Suppressor macrophage treated with lipopolysaccharide for 1 hour (primary cell): ENCODE data around the gene GRM5.
"Not testable (repeated sequence)": the region's sequence is repeated elsewhere in the genome, so short reads cannot be mapped to it uniquely, and the experiment has no call there.

Experiments
- DNase-seq, 3 donors: peaks; one replicate each; pipeline ENCODE4 v3.0.0-alpha.2; 2020 to 2022

The GRM5 gene

DNA sequence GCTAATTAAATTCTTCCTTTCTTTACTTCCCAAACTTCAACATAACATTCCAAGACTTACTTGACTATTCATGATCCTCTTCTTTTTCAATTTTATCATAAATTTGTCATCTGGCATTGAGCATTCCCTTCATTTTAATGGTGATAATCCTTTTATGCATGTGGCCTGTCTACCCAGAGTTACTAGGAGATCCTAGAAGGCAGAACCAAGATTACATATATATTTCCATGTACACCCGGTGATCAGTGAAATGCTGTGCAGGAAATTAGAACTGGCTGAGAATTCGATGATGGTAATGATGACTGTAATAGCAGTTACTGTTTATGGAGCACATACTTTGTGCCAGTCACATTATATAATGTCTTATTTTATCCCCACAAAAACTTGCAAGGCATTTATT lies 104.2 kb downstream of the GRM5 start:
- DNase-seq = not testable (repeated sequence)

DNA sequence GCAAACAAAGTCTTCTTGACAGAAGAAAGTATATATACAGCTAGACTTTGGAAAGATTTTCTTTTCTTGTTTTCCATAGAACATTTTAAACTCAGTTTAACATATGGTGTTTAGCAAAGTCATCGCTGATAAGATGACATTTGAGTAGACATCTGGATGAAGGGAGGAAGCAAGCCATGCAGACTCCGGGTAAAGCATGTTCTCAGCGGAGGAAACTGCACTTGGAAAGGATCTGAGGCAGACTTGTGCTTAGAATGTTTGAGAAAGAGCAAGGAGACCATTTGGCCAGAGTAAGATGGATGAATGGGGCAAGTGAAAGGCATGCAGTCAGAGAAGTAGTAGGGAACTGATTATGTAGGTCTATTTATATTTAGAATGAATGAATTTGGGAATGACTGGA lies 105.9 kb downstream of the GRM5 start:
- not testable (repeated sequence) for DNase-seq

DNA sequence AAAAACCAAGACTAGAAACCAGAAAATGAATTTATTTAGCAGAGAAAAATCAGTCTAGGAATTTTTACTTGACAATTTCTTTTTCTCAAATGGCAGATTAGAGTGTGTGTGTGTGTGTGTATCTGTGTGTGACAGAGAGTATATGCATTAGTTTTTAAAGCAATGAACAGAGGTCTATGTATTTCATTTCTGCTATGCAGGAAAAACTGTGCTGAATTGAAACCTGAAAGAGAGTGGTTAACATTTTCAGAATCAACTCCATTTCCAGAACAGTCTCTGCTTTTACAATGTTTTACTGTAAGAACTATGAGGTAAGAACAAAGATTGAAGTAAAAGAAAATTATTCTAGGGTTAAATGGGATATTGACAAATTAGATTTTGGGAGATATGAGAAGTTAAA lies 114.8 kb downstream of the GRM5 start:
- no peak for DNase-seq

DNA sequence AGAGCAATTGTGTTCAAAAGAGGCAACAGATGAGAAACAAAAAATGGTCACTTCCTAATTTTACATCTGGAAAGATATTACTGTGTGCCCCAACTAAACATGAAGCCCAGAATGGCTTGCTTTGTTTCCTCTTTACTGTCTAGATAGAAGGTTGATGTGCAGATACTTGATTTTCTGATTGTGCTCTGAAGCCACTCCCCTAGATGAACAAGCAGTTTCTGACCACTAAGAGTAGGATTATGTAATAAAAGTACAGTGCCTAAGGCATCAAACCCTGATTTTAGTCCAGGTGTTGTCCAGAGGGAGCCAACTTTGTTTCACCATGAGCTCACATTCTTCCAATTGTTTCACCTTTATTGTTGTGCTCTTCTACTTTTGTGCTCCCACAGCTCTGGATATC lies 116.9 kb downstream of the GRM5 start:
- not testable (repeated sequence) for DNase-seq

DNA sequence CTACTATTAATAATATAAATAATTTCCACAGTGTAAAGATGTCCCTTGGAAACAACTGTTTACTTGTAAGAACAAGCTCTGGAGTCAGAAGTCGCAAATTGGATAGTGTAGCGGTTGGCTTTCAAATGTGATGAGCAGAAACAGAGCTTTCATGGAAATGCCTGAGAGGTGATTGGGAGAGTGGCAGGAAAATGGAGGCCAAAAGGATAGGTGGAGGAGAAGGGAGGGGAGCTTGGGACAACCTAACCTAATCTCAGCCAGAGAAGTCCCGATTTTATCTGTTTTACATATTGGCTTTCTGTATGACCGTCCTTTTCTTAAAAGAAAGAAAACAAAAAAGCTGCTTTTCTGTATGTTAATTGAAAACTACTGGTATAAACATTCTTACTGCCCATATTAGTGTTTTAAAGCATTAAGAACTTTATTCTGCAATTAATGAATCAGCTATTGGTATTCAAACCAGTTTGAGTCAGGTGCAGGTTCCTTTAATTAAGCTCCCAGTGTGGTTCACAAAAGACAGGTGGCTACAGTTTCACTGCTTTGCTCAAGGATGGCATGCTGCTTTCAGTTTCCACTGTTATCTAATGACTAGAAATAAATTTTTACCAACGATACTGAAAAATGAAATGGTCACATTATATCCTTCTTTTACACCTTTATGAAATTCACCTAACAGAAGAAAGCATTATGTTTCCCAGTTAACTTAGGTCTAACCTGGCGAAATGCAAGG lies 117.8 kb downstream of the GRM5 start:
- DNase-seq = not testable (repeated sequence)

DNA sequence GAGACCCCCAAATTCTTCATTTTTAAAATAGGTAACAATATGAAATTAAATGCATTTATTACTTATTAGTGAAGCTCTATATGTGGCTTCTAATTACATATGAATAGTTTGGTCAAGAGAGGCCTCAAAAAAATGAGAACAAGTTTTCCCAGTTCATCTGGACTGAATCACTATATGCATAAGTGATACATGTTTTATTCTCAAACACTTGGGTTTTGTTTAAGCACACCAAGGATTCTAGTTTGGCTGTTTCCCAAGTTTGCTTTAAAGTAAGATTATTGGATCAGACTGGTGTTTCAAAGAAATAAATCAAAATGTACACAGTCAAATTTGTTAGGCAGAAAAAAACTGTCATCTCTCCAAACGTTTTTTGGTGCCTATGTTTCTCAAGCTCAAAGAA lies 136.1 kb downstream of the GRM5 start:
- DNase-seq = not testable (repeated sequence)

DNA sequence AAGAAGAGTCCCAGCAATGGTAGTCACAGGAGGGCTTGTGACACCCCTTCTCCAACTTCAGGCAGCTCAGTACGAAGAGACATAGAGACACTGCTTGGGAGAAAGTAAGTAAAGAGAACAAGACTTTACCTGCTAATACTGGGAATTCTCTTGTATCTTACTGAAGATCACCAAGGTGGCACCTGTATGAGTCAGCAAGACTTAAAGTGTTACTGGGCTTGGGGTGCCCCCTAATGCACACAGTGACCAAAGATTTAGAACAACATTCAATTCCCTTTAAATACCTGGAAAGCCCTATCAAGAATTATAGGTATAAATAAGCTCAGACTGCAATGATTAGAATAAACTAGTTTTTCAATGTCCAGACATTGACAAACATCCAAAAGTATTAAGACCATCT lies 148.7 kb downstream of the GRM5 start:
- DNase-seq = not testable (repeated sequence)

DNA sequence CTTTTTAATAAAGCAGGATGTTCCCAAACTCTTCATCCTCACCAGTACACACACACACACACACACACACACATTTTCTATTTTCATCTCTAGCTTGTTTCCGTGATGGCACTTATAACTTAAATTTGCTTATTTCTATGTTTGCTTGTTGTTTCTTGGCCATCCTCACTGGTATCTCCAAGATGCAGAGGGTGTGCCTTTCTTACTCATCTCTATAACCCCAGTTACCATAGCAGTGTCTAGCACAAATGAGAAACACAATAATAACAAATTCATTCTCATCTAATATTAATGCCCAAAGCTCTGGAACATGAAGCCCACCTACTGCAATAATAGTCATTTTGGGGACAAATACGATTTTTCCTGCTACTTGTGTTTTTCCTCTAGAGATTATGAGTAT lies 156.3 kb downstream of the GRM5 start:
- no peak for DNase-seq

DNA sequence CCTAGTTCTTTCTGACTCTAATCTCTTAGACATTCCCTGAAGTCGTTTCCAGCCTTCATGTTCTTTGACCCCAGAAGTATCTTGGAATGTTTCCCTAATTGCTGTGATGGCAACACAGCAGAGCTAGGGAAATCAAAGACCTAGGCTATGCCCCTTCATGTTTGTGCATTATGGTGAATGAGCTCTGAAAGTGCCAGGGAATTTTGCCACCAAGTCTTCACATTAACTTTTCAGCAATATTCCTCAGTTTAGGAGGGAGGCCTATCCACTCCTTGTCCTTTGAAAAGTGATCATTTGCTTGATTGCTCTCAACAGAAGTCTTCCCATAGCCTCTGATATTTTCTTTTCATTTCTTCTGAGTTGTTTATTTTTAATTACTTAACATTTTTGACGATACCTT lies 164.3 kb downstream of the GRM5 start:
- DNase-seq = not testable (repeated sequence)

DNA sequence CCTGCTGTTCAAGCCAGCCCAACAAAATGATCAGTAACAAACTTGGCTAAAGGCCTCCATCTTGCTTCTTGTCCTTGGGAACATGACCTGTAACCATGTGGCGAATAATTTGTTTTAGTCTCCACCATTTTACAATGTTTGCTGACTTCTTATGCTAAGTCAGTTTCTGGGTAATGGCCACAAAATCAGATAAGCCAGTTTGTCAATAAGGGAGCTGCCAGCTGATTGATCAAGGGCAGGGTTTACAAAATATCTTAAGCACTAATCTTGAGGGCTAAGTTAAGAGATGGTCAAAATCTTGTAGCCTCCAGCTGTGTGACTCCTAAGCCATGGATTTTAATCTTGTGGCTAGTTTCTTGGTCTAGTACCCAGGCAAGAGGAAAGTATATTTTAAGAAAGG lies 176.9 kb downstream of the GRM5 start:
- not testable (repeated sequence) for DNase-seq

DNA sequence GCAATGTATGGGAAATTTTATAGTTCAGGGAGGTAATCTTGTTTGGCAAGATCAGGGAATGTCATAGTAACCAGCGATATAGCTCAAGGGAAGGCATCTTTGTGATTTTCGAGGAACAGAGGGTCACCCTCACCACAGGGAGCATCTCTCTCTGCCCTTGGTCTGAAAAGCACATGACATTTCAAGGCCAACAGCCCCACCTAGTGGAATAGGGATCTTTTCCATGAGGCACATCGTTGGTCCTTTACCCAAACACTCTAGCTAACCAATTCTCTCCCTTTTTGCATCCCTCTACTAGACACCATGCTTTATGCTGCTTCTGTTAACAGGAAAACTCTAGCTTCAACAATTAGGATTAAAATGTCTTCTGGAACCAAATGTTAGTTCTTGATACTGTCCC lies 179.0 kb downstream of the GRM5 start:
- no peak for DNase-seq

DNA sequence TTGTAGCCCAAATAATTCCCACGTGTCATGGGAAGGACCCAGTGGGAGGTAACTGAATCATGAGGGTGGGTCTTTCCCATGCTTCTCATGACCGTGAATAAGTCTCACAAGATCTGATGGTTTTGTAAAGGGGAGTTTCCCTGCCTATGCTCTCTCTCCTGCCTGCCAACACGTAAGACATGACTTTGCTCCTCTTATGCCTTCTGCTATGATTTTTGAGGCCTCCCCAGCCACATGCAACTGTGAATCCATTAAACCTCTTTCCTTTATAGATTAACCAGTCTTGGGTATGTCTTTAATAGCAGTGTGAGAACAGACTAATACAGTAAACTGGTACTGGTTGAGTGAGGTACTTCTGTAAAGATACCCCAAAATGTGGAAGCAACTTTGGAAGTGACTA lies 183.0 kb downstream of the GRM5 start:
- not testable (repeated sequence) for DNase-seq

DNA sequence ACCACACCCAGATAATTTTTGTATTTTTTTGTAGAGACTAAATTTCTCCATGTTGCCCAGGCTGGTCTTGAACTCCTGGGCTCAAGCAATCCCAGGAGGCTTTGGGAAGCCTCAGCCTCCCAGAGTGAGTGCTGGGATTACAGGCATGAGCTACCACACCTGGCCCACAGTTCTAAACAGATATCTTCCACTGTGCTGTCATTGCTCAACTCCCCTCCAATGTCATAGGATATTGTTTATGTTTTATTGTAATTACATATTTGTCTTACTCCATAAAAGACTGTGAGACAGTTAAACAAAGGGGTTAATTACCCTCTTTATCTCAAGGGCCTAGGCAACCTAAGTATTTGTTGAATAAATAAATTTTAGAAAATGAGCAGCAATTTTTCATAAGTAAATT lies 204.2 kb downstream of the GRM5 start:
- DNase-seq = no peak

DNA sequence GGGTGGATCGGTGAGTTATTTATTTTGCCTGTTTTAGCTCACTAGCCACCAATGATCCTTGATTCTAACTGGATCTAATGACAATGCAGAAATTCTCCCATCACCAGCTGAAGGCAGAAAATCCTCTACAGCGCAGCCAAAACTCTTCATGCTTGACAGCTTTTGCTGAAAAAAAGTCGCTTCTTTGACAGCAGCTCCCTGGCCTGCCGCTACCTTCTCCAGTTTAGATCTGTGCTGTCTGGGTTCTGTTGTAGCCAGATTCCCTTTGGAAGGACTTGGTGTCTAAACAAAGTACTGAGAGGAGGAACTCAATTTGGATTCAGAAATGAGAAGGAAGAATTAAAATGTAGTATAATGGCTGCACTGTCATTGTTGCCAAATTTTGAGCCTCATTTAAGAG lies 205.4 kb downstream of the GRM5 start:
- not testable (repeated sequence) for DNase-seq

DNA sequence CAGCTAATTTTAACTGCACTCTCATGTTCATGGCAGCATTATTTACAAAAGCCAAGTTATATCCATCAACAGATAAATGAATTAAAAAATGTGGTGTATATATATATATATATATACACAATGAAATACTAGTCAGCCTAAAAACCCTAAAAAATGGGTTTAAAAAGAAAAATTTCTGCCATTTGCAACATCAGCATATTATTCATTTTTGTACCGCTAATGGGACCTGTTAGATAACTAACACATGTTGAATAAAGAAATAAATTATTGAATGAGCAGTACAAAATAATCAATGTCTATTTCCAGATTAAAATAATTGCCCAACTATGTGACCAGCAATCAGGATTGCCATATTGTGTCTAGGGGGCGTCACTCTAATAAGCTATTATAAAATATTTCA lies 211.8 kb downstream of the GRM5 start:
- not testable (repeated sequence) for DNase-seq

DNA sequence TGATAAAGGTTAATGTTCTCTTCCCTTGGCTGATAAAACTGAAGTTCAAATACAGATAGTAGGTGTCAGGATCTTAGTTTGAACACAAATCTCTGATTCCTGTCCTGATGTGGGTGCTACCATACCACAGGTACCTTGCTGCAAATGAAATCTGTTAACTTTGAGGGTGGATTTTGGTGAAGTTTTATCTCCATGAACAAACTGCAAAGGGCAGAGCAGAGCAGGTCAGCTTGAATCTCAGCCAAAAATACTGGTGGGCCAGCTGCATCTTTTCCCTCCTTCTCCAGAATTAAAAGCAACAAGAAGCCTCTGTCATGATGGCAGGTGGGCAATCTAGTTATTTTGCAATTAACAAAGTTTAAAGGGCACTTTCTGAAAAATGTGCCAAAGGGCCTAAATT lies 214.2 kb downstream of the GRM5 start:
- DNase-seq = not testable (repeated sequence)

DNA sequence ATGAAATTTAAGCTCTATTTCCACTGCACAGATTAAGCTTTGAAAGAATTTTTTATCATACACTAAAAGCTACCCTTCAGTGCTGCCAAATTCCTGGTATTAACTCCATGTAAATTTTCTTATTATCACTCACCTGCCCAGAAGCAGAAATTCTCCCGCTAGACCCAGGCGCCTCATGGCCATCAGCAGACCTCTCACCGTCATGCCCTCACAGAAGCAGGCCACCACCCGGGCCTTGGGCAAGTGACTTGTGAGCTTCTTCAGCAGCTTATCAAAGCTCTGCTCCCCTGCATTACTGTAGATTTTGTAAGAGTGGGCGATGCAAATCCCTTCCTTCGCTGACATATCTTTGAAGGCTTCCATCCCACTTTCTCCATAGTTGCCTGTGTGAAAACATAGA lies 216.0 kb downstream of the GRM5 start:
- not testable (repeated sequence) for DNase-seq

DNA sequence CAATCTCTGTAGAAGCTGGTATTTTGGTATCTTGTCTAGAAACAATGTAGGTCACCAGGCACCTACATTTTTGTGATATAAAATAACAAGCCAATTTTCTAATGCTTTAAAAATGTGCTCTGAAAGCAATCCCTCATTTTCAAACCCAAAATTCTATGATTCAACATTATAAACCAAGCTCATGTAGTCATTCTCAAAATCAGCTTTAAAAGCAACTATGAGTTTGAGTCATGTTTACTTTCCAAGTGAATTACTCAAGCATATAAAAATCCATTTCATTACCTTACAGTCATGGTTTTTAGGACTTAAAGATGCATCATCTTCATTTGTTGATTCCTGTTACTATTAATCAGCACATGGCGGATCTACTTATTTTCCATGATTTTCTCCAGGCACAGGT lies 216.4 kb downstream of the GRM5 start:
- no peak for DNase-seq

DNA sequence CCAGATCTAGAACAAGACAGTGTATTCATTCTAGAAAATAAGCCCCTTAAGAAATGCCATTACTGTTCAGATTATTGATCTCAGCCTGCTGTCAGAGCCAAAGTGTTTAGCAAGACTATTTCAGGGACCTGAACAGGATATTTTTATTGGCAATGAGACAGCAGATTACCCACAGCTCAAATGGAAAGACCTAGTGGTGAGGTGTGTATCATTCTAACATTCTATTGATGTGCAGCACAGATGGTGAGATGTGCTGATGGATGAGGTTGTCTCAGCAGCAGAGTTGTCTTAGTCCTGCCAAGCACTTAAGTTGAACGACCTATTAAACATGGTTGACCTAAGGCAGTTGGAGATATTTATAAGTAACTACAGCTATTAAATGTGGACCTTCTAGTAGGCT lies 219.5 kb downstream of the GRM5 start:
- not testable (repeated sequence) for DNase-seq

DNA sequence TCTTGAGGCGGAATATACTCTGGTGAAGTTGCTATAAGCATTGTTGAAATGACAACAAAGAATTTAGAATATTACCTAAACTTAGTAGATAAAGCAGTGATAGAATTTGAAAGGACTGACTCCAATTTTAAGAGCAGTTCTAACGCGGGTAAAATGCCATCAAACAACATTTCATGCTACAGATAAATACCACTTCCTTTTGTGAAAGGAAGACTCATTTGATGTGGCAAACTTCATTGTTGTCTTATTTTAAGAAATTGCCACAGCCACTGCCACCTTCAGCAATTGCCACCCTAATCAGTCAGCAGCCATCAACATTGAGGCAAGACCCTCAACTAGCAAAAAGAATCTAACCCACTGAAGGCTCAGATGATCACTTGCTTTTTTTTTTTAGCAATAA lies 220.8 kb downstream of the GRM5 start:
- not testable (repeated sequence) for DNase-seq

DNA sequence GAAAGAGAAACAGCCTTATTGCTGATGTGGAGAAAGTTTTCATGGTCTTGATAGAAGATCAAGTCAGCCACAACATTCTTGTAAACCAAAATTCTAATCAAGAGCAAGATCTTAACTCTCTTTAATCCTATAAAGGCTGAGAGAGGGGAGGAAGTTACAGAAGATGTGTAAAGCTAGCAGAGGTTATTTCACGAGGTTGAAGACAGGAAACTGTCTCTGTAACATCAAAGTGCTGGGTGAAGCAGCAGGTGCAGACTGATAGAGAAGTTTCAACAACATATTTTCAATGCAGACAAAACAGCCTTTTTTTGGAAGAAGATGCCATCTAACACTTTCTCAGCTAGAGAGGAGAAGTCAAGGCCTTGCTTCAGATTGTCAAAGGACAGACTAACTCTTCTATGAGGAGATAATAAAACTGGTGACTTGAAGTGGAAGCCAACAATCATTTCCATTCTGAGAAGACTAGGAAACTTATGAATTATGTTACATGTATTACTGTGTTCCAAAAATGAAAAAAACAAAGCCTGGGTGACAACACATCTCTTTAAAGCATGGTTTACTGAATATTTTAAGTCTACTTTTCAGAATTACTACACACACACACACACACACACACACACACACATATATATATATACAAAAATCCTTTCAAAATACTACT lies 221.9 kb downstream of the GRM5 start:
- DNase-seq = not testable (repeated sequence)

DNA sequence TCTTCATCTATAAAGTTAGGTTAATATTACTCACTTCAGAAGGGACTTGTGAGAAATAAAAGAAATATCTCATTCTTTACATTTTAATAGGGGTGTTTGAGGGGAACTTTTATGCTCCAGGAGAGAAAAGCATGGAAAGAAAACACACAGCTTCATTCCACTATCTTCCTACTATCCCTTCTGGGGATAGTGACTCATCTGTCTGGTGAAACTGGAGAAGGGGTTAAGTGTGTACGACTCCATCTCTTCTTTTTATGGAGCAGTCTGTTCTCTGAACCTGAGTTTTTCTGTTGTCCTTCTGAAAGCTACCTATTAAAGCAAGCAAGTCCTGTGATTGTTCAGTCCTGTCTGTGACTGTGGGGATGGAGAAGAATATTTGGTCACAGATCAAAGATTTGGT lies 227.6 kb downstream of the GRM5 start:
- not testable (repeated sequence) for DNase-seq

DNA sequence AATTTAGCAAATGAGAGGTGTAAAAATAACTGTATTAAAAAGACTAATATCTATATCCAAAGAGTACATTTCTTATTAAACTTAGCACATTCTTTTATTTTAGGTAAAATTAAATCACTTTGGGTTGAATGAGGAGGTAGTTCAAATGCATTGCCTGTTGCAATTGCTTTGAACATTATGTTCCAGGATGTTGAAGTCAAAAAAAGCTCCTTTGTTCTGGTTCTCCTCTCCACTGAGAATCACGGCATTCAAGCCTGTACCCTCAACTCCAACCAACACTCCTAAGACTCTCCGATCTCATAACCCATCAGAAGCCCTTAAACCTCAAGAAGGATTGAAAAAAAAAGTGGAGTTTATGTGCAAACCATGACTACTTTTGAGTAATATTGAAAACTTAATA lies 230.1 kb downstream of the GRM5 start:
- not testable (repeated sequence) for DNase-seq

DNA sequence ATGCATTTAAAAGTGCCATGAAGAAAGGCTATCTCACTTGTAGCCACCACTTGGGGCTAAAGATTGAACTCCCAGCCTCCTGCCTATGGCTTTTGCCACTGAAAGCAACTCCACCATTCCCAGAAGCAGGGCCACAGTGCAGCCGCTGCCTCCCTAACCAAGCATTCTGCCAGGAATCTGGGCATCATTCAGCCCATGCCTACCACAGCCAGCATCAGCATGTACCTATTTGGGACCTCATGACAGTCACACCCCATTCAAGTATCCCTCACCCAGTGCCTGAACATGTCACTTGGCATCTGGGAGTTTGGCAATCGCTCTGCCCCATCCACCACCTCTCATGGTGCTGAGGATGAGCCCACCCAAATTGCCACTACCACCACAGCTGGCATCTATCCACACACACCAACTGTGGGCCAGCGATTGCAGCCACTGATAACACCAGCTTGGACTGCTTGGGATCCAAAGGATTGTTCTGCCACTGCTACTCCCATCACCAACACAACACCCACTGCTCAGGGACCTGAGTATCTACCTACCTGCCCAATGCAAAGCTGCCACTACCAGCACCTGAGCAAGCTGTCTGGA lies 234.4 kb downstream of the GRM5 start:
- no peak for DNase-seq
